ENCODE measurements around the gene MS4A14.
"Not testable (repeated sequence)": the region's sequence is repeated elsewhere in the genome, so short reads cannot be mapped to it uniquely, and the experiment has no call there.

MS4A14 gene

DNA sequence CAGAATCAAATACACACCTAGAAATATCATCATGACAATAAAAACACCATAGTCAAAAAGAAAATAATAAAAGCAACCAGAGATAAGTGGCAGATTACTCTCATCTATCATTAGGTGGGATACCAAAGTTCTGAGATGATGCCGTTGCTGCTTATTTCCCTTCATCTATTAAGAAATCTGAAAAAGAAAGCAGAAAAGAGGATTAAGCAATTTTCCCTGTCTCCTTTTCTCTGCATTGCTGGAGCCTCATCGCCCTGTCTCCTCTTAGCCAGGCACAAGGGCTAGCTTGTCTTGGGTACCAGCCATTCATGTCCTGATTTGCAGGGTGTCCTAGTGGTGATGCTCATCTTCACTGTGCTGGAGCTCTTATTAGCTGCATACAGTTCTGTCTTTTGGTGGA lies 3.9 kb upstream of the MS4A14 start:
- no peak for DNase-seq

DNA sequence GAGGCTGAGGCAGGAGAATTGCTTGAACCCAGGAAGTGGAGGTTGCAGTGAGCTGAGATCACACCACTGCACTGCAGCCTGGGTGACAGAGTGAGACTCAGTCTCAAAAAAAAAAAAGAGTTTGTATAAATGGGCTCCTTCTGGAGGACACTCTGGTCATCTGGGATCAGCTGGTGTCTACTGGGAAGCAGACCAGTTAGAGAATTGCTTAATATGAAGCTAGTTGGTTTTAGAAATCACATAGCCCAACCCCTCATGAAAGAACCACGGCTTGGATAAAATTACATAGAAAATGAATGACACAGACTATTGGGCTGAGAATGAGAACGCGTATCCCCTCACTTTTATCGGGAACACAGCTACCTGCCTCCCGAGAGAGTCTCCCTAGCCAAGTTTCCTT lies 3.2 kb upstream of the MS4A14 start:
- DNase-seq: no peak

DNA sequence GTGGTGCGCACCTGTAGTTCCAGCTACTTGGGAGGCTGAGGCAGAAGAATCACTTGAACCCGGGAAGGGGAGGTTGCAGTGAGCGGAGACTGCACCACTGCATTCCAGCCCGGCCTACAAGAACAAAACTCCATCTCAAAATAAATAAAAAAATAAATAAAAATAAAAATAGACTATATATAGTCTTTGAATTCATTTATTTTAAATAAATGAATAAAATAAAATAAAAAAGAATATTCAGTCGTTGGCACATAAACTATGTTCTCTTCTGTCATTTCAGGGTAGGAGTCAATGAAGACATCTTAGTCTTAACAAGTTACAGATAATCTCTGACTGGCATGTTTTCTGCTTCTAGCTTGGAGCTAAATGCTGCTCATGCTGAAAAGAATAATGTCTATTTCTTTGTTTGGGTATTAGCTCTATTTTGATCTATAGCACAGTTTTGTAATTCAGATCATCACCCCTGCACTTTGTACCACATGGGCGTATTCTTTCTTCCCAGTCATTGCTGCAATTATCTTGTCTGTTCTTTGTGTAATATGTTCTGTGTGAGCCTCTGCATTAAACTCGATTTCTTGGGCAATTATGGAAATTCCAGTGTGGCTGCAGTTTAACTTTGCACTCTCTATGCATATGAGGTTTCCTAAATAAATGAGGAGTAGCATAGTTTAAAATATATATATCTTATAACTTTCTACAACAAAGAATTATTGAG lies 1.4 kb upstream of the MS4A14 start:
- DNase-seq: no peak

DNA sequence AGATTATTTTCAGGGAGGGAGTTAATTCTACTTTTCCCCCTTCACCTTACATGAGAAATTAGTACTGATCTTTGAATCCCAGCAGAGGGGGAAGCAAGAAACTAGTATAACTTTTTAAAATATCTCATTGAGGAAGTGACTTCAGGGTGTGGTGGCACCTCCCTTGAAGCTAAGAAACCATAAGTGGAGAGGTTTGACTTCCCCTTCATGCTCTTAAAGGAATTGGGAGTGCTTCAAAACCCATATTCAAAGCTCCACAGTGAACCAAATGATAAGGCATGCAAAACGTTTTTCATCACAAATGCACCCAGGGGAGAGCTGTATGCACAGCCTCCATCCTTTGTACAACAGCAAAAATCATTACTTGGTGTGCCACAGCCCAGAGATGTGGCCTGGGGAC lies 540 bp downstream of the MS4A14 start:
- no peak for DNase-seq

DNA sequence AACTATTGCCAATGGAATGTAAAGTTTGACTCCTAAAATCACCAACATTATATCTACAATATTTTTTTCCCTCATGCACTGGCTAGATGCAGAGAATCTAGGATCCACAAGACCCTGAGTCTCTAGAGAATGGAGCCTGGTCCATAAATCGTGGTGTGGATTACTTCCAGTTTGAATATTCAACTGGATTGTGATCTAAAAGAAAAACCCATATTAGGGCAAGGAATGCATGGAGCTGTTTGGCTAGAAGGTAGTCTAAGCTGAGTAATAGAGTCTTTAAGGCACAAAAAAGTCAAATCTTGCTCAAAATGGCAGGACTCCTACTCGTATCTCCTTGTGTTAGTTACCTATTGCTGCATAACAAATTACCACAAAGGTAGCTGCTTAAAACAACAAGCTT lies 23.8 kb downstream of the MS4A14 start:
- DNase-seq: no peak

DNA sequence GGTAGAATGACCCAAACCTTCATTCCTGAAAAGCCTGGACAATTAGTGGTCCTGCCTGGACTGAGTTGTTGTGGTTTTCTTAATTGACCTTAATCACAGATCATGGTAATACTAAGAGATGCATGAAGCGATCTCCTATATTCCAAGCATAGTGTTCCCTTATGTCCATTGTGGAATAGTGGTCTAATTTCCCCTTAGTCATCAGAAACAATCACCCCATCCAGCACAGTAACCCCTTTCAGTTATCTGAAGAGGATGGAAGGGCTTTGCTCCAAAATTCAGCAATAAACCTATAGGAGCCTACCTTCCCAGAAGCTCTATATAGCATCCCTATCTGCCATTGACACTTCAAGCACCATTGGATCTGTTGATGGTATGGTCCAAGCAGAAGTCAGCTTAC lies 26.4 kb downstream of the MS4A14 start:
- no peak for DNase-seq

DNA sequence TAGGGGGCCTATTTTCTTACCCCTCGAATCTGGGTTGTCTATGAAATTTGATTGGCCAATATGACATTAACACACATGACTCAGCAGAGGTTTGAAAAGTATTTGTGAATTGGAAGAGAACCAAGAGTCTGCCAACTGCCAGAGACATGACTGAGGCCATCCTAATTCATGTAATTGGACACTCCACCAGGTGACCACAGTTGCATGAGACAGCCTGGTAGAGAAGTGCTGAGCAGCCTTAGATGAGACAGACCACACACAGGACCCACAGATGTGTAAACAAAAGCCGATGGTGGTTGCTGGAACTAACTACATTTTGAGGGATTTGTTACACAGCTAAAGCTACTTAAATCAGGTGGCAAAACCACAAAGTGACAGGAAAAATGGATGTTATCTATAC lies 32.3 kb downstream of the MS4A14 start:
- DNase-seq: no peak

DNA sequence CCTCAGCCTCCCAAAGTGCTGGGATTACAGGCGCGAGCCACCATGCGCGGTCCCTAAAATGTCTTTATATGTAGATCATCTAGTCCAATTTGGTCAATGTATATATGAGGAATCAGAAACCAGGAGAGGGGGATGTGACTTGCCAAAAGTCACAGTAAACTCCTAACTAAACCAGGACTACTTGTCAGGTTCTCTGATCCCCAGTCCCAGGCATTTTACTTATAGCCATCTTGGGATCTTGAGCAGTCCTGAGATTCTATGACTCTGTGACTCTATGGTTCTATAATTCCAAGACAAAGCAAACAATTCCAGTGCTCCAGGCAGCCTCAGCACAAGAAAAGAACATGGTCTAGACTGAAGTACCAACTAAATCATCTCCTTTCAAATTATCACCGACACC lies 33.0 kb downstream of the MS4A14 start, which contains the start of gene MS4A5:
Gene MS4A5, plus strand, starts transcription at position 301 of the 400 bp plus-strand sequence. CDS start 103 bp downstream, outside the sequence.
- no peak for DNase-seq

DNA sequence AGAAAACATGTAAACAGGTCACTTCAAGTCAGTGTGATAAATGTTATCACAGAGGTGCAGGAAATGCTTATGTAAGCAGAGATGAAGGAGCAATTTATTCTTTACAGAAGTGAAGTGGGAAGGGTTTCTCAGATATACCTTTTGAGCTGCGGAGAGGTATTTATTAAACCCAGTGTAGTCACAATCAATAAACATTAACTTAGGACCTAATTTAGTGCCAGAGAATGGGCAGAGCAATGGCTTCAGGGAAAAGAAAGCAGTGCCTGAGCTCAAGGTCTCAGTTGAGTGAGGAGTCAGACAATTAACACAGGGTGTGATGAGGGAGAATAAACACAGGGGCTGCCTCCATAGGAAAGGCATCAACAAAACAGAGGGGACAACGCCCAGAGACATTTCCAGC lies 35.0 kb downstream of the MS4A14 start:
- DNase-seq: no peak

DNA sequence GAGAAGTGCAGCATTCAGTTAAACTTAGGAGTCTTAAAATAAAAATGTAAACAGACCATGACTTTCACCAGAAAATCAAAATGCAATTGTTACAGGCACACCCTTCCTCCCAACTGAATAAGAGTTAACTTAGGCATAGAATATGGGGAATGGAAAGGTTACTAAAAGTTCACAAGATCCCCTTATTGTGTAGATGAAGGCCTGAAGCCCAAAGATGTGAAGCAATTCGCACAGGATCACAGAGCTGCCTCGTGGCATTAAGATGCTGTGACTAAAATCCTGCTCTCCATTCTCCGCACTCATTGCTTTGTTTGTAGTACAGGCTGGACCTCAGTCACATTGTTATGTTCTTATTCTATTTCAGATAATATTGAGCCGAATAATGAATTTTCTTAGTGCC lies 37.1 kb downstream of the MS4A14 start:
- no peak for DNase-seq

DNA sequence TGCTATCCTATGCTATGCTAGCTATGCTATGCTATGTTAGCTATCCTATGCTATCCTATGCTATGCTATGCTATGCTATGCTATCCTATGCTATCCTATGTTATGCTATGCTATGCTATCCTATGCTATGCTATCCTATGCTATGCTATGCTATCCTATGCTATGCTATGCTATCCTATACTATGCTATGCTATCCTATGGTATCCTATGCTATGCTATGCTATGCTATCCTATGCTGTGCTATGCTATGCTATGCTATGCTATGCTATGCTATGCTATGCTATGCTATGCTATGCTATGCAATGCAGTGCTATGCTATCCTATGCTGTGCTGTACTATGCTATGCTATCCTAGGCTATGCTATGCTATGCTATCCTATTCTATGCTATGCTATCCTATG lies 50.8 kb downstream of the MS4A14 start:
- no peak for DNase-seq

DNA sequence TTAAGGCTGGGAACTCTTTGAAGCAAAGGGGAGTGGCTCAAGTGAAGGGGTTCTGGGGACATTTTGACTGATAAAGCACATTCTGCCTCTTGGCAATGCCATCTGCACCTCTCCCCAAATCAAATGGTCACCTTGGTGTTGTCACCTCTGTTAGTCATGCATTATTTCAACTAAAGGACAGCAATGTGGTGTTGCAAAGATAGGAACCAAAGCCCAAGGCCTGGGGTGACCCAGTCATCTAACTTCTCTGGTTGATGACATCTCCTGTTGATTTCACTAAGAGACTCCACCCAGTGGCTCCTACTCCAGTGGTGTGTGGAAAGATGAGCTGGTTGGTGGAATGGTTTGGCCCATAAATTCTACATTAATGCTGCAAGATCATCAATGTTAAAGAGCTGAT lies 51.6 kb downstream of the MS4A14 start:
- DNase-seq: no peak

DNA sequence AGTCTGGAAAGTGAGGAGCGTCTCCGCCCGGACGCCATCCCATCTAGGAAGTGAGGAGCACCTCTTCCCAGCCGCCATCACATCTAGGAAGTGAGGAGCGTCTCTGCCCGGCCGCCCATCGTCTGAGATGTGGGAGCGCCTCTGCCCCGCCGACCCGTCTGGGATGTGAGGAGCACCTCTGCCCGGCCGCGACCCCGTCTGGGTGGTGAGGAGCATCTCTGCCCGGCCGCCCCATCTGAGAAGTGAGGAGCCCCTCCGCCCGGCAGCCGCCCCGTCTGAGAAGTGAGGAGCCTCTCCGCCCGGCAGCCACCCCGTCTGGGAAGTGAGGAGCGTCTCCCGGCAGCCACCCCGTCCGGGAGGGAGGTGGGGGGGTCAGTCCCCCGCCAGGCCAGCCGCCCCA lies 54.9 kb downstream of the MS4A14 start:
- DNase-seq: not testable (repeated sequence)

DNA sequence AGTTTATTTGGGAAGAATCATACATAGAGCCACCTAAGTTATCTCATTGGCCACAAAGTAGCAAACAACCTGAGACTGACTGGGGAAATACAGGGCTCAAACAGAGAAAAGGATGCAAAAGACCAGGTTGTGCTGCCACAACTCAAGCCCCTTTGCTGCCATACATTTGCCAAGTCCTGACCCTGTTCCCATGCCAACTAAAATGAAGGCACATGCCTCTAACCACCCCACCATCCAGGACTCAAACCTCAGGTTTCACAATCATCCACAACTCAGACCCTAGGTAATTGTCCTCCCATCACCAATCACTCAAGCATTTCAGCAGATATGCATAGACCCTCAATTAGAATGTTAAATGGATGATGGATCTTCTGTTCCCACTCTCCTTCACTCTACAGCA lies 58.0 kb downstream of the MS4A14 start:
- DNase-seq: no peak

DNA sequence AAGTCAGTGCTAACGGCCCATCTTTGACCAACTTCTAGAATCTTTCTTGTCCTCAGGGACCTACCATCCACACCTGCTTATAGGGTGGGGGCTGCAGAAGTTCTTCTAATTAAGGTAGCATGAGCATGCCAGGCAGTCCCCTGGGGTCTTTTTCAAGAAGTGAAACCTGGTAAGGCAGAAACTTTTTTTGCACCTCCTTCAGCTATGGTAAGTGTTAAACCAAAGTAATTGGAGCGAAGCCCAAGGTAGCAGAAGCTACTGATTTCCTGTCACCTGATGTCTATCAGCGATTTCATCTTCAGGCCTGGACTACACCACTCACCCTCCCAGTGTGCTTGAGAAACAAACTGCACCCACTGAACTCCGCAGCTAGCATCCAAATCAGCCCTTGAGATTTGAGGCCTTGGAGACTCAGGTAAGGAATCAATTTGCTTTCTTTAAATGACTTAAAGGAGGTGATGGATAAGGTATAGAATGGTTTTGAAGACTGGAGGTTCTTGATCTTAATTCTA lies 59.3 kb downstream of the MS4A14 start, which contains the start of gene MS4A1:
Gene MS4A1, plus strand, starts transcription at position 317 of the 512 bp plus-strand sequence. CDS start 6,528 bp downstream, outside the sequence.
- DNase-seq: no peak

DNA sequence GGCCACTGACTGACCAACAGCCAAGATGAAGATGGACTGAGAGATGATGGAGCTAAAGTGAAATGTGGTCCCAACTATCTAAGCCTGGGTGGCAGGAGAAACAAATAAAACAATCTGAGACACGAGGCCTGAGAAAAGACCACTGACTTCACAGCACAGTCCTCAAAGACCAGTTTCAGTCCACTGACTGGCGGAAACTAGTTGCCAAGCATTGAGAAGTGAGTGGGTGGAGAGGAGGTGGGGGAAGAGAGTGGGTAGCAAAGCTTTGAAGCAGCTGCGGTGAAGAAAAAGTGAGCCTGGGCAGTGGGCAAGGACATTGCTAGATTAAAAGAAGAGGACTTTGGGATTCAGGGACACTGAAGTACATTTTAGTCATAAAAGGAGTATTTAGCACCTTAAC lies 61.3 kb downstream of the MS4A14 start:
- no peak for DNase-seq

DNA sequence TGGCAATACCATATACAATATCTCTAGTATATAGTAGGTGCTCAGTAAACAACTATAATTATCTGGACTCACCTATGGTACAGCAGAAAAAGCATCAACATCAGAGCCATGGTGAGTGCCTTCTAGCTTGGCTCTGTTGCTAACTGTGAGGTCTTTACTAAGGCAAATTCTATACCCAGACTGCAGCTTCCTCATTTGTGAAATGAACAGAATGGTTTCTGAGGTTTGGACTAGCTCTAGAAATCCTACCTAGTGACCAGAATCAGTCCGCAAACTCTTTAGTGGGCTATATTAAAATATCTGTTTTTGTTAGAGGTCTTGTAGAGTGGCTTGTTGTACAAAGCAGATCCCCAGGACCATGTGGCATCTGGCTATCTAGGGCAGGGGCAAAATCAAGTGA lies 63.1 kb downstream of the MS4A14 start:
- DNase-seq: no peak
